GM21529 (cell line): Measurements from ENCODE around the gene DBF4B.
"Not testable (repeated sequence)": the region's sequence is repeated elsewhere in the genome, so short reads cannot be mapped to it uniquely, and the experiment has no call there.

Experiments
- ATAC-seq: cut with Tn5 transposase; IDR thresholded peaks from one replicate; pipeline ENCODE4 v1.9.1; 2021; ENCODE audit not compliant: unreplicated experiment

DBF4B gene

DNA sequence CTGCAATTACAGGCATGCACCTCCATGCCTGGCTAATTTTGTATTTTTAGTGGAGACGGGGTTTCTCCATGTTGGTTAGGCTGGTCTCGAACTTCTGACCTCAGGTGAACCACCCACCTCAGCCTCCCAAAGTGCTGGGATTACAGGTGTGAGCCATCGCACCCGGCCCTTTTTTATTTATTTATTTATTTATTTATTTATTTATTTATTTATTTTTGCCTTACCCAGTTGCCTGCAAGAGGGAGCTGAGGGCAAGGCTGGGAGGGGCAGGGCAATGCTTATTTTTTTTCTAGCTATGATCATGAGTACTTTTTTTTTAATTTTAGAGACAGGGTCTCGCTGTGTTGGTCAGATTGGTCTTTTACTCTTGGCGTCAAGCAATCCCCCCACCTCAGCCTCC lies 17.7 kb downstream of the DBF4B start:
- not testable (repeated sequence) for ATAC-seq

DNA sequence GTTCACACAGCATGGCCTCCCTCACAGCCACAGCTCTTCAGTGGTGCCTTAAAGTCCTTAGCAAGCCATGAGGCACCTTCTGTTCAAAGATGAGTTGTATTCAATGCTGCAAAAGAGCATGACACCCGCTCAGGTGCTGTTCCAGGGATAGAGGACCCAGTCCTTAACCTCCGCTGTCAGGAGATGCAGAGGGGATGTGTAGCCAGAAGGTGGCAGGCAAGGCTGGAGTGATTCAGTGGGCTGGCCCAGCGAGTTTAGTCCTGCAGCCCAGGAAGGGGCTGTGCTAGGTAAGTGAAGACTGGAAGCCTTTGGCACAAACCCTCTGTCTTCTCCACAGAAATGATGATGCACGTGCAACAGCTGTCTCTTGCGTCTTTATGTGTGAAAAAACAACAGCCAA lies 25.3 kb downstream of the DBF4B start:
- ATAC-seq: no peak

DNA sequence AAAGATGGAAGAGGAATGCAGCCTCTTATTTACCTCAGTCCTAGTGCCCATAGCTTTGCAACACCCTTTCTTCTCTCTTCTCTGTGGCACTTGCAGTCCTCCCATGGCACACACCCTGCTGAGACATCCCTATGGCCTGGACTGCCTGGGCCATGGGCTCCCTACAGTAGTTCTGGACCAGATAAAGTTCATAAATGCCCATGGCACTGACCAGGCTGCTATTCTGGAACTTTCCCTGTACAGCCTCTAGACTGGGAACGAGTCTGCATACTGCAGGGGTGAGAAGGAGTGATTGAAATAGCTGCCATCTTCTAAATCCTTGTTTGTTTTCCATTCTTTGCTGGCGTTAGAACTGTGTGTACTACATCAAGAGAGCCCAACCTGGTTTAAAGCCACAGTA lies 25.8 kb downstream of the DBF4B start:
- ATAC-seq: no peak

DNA sequence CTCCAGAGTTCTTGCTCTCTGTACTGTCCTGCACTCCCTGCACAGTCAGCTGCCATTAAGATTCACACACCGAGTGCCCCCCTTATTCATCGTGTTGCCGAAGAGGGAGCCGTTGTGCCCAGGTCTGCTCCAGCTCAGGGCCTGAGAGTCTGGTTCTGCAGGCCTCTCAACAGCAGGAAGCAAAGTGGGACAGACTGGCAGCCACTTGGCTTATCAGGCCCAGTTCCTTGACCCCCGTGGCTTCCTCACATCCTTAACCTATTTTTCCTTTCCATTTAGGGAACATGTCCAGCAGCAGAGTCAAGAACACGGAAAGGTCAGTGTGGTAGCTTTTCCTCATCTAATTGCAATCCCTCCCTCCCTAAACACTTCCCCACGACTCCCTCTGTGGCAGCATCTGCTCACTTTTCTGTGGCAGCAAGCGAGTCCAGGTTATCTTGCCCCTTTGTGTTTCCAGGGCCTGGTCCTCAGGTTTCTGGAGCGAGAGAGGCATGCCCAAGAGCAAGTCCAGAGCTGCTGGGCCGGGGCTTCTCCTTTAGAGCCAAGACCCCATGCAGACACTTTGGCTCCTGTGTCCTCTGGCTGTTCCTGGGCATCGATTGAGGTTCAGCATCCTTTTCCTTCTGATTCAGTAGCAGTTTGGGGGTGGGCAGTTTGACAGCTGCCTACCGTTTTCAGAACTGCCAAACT lies 28.2 kb downstream of the DBF4B start:
- ATAC-seq: no peak

DNA sequence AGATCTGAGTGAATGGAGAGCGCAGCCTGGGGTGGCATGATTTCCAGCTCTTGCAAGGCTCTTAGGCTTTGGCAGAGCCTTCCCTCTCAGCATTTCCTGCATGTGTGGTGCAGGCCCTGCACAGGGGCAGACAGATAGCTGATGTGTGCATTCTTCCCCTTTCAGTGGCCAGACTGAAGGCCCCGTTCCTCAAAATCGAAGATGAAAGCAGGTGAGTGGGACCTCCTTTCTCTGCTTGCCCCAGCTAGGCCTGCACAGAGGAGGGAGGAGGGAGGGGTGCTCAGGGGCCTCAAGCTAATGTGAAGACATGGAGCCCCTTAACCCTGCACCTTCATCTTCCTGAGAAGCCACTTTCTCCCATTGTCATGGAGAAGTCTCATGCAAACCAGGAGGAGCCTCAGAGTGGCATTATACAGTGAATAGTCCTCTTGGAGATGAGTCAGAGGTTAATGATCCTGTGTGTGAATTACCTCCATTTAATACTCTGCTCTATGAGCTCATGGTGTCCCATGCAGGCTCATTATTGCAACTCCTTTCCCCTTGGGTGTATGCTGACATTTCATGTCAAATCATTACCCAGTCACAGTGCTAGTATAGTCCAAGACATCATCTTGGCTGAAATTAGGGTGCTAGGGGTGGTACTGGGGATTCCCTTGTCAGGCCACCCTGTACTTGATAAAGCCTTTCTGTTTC lies 29.9 kb downstream of the DBF4B start:
- no peak for ATAC-seq

DNA sequence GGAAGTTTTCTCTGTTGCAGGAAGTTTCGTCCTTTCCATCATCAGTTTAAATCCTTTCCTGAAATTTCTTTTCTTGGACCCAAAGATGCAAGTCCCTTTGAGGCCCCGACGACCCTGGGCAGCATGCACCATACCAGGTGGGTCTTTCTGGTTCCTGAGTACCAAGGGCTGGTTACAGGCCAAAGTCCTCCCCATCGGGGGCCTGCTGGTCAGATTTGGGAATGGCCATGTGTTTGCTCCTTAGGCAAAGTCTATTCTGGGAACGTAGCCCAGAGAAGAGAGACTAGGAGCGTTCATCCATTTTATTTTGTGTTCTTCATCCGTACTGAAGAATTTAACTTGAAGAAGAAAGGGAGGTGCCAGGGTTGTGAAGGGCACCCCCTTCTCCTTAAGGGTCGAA lies 32.9 kb downstream of the DBF4B start:
- no peak for ATAC-seq

DNA sequence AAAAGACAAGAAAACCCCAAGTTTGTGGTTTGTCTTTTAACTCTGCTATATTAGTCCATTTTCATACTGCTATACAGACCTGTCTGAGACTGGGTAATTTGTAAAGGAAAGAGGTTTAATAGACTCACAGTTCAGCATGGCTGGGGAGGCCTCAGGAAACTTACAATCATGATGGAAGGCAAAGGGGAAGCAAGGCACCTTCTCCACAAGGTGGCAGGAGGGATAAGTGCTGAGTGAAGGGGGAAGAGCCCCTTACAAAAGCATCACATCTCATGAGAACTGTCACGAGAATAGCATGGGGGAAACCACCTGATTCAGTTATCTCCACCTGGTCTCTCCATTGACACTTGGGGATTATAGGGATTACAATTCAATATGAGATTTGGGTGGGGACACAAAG lies 36.8 kb downstream of the DBF4B start:
- no peak for ATAC-seq

DNA sequence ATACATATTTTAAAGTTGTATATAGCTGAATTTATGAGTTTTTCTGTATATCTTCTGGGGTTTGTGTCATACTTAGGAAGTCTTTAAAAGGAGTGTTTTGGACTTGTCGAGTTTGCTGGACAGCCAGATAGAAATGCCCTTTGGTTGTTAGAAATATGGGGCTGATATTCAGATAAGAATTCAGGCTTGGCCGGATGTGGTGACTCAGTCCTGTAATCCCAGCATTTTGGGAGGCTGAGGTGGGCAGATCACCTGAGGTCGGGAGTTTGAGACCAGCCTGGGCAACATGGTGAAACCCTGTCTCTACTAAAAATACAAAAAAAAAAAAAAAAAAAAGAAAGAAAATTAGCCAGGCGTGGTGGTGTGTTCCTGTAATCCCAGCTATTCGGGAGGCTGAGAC lies 37.3 kb downstream of the DBF4B start:
- not testable (repeated sequence) for ATAC-seq

DNA sequence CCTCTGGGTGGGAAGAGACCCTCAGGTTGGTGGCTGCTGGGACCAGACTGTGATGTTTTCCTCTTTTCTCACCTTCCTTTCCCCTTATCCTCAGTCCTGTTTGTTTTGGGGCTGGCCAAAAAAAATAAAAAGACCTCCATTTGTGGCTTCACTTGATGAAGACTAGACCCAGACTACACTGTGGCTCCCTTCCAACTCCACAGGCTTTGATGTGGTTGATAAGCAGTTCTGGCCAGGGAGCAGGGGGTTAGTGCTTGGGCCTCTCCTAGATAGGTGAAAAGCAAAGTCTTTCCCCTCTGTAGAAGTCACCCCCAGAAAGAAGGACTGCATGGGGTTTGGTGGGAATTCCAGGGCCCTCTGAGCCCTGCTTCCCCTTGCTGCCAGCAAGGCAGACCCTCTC lies 39.1 kb downstream of the DBF4B start:
- ATAC-seq: no peak

DNA sequence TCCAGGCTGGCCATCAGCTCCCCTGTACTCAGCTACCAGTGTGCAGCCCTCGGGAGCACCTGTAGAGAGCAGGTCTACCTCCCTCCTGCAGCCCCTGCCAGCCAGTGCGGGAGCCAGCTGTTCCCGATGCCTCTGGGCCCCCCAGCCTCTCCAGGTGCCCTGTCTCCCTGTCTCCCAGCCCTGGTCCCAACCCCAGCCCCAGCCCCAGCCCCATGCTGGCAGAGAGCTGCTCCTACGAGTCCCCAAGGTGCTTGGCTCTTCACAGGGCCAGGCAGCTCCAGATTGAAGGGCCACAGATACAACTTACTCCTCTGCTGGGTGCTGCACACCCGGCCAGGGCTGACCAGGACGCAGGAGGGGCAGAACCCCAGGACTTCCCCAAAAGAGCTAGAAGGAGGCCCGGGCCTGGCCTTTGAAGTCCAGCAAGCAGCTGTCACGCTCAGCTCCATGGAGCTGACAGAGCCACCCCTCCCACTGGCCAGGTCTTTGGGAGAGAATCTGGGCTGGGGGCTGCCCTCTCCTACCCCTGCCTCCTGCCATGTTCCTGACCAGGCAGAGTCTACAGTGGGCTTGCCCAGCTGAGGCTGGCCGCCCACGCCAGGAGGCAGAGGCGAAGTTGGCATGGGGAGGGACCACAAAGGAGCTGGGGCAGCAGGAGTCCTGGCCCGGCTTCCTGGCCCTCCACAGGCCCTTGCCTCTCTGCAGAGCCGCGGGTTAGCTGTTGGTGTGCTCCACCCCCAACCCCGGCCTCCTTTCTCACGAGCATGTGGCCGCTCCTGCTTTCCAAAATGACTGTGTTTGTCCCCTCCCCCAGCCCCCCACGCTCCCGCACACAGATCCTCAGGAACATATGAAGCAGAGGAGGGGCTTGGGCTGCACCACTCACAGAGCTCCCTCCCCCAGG lies 40.9 kb downstream of the DBF4B start:
- no peak for ATAC-seq

DNA sequence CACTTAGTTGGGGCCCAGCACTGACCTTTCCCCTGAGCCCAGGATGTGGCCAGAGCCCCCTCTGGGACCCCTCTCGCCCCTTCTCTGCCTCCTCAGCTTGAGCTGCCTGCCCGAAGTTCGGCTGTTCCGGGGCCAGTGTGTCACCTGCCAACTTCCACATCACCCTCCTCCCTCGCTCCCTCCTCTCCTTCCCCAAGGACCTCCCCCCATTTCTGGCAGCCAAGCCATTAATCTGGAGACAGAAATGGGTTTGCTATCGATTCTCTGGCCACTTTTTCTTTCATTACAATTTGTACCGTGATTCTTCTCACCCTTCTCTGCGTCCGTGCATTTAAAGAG lies 41.5 kb downstream of the DBF4B start:
- no peak for ATAC-seq

DNA sequence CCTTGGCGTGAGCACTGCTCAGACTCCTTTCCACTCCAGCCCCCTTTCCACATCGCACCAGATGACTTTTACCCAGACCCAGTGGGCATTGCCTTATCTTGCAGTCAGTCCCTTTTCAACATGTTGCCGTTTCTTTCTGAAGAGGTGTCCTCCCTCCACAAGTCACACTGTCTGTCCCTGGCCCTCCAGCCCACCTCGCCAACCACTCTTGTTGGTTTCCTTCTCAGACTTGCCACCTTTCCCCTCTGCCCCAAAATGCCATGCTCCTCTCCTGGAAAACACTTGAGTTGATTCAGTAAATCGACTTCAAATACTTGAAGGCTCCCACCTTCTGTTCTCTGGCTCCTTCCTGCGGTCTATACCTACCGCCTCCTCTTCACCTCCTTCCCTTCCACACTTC lies 42.9 kb downstream of the DBF4B start:
- no peak for ATAC-seq

DNA sequence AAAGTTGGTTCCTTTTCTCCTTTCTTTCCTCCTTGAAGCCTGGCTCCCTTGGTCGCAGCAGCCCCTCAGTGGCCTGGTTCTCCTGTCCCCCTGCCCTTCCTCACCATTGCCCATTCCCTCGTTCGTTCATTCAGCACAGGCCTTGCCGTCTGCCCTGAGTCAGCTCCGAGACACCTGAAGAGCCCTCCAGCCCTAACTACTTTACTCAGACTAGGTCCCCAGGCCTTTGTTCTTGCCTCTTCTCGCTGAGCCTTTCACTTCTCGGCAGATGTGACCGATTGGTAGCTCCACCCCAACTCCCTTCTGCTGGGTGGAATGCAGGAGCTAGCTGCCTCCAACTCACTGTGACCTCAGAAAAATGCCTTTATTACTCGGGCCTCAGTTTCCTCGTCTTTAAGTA lies 43.3 kb downstream of the DBF4B start:
- no peak for ATAC-seq

DNA sequence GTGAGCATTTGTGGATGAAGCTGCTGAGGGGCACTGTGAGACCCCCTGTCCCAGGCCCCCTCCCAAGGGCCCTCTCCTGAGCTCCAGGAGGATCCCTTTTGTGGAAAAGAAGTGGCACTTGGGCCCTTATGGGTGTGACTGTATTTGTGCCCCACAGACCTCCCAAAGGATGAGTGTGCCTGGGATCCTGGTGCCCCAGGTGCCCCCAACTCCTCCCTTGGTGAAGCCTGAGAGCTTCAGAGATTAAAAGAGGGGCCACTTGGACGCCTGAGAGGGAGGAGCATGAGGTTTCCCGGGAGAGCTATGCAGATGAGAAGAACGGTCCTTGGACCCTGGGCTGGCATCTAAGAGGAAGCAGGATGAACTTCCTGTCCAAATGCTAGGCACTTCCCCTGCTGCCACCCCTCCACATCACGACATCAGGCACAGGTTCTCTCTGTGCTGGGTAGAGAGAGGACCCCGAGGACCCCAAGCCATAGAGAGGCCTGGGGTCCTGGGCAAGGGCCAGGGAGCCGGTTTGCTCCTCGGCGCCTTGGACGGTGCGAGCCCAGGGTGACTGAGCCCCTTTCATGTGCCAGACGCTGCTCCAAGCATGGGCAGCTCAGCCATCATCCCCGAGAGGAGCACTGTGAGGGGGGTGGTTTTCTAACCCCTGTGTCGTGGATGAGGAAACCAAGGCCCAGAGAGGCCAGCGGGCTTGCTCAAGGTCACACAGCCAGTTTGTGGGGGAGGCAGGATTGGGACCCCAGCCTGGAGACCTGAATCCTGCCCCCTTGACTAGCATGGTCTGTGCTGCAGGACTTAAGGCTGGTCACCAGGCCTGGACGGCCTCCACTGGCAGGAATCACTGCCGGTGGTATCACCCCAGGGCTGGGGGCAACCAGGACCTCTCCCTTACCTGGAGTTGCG lies 44.7 kb downstream of the DBF4B start:
- ATAC-seq: no peak

DNA sequence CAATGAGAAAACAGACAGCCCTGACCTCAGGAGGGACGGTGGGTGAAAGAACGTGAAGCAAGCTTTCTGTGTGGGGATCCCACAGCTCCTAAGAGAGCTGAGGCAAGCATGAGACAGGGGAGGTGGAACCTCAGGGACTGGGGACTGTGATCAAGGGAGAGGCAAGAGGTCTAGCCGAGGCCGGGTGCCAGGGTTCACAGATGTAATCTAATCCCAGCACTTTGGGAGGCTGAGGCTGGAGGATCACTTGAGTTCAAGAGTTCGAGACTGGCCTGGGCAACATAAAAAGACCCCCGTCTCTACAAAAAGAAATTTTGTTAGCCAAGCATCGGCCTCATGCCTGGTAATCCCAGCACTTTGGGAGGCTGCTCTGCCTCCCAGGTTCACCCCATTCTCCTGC lies 45.8 kb downstream of the DBF4B start:
- ATAC-seq: no peak

DNA sequence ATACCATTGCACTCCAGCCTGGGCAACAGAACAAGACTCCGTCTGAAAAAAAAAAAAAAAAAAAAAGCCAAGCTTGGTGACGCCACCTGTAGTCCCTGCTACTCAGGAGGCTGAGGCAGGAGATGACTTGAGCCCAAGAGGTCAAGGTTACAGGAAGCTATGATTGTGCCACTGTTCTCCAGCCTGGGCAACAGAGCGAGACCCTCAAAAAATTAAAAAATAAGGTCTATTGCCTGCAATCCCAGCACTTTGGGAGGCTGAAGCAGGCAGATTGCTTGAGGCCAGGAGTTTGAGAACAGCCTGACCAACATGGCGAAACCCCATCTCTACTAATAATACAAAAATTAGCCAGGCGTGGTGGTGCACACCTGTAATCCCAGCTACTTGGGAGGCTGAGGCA lies 46.7 kb downstream of the DBF4B start:
- not testable (repeated sequence) for ATAC-seq

DNA sequence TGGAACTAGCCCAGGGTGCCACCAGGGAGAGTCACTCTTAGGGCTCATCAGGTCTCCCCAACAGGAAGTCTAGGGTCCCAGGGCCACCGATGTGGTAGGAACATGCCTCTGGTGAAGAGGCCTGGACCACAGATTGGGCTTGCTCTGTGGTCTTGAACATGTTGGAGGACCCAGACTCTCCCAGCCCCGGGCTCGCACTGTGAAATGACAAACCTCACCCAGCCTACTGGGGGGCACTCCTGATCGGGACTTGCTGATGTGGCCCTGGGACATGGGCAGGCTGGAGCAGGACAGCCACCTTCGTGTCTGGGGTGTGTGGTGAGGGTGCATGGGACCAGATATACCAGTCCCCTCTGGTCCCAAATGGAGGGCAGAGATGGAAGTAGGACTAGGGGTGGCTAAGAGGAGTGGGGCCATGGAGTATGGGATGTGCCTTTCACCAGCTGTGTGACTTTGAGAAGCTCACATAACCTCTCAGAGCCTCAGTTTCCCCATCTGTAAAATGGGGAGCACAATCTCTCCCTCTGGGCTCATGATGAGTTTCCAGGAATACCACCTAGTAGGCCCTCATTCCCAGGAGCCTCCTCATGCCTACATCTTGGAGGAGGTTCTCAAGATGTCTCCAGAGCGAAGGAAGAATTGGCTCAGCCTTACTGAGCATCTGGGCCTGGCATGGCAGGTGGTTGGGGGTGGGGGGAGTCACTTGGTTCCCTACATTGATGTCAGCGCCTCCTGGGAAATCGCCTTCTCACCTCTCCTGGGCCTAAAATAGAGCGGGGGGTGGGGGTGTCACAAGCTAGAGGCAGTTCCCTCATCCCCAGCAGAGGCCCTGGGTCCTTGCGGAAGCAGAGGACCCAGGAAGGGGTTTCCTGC lies 48.8 kb downstream of the DBF4B start:
- no peak for ATAC-seq

DNA sequence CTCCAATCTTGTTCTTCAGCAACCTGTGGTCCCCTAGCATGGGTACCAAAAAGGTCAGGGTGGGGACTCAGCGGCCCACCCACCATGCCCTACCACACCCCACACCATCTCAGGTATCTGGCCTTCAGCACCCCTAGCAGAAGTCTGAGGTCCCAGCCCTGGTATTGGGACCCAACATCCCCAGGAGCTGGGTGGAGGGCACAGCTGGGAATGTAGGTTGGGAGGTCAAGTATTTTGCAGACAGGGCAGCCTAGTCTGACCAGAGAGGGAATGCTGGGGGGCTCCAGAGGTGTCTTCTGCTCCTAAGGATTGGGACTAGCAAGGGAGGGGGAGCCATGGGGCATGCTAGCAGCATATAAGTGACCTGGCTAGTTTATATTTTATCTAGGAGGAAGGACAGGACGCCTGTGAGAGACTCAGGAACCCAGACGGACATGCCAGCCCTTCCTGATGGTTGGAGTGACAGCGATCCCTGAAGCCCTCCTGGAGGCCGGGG lies 49.5 kb downstream of the DBF4B start:
- ATAC-seq: no peak

DNA sequence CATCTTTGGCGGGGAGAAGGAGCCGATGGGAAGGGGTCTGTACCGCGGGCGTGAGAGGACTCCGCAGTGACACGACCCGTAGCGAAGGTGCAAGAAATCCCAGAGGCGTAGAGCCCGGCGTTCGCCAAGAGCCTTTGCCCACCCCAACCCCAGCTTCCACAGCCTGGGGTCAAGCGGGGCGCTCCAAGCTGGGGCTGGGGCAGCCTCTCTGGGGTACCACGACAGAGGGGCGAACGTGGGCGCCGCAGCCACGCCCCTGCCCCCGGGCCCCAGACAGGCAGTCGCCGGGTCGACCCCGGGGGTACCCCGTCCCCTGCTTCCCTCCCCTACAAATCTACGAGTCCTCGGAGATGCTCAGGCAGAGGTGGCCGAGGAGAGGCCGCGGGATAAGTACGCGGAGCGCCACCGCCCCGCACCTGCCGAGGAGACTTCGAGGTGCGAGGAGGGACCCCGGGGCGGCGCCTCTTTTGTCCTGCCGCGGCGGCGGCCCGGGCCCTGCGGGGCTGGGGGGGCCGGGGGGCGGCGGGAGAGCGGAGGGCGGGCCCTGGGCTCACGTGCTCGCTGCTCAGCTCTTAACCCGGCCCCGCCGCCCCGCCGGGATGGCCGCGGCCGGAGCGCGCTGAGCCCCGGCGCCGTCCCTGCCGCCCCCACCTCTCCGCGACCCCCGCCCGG lies 50.1 kb downstream of the DBF4B start, which contains the start of gene ADAM11:
TSS of gene ADAM11 (plus strand) at position 575 of the 672 bp plus-strand sequence. CDS start 212 bp downstream, outside the sequence.
- ATAC-seq: no peak
